NB4 (cell line): ENCODE measurements around the gene DSTYK.

ENCODE experiments used
- POLR2A ChIP-seq: IDR thresholded peaks from 2 replicates; pipeline ENCODE4 v1.6.1; 2011; ENCODE audit warnings: mild to moderate bottlenecking; ENCODE audit not compliant: insufficient read length; ENCODE audit errors: extremely low read depth
- TF ChIP-seq, protein P1 (sequence below): IDR thresholded peaks from one replicate; pipeline ENCODE4 v1.5.1; 2012; ENCODE audit warnings: low read depth, low read length
- TF ChIP-seq, protein P2 (sequence below): IDR thresholded peaks from 2 replicates; pipeline ENCODE4 v1.6.1; 2011; ENCODE audit warnings: low read depth, low read length

DNA sequence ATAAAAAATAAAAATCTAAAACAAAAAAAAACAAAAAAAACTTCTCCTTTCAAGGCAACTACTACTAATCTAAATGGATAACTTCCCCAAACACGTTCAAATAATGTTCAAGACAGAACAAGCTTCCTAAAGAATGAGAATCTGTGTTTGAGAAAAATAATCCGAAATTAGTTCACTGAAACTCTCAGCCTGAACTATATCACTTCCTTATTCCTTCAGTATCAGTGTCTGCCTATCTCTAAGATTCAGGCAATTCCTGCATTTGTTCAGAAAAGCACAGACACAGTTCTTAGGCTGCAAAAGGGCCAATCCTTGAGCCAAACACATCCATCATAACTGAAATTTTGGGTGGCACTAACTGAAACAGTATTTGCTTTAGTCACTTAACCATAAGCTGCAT, 22.4 kb downstream of the DSTYK start:
- TF ChIP-seq, protein P1, sequence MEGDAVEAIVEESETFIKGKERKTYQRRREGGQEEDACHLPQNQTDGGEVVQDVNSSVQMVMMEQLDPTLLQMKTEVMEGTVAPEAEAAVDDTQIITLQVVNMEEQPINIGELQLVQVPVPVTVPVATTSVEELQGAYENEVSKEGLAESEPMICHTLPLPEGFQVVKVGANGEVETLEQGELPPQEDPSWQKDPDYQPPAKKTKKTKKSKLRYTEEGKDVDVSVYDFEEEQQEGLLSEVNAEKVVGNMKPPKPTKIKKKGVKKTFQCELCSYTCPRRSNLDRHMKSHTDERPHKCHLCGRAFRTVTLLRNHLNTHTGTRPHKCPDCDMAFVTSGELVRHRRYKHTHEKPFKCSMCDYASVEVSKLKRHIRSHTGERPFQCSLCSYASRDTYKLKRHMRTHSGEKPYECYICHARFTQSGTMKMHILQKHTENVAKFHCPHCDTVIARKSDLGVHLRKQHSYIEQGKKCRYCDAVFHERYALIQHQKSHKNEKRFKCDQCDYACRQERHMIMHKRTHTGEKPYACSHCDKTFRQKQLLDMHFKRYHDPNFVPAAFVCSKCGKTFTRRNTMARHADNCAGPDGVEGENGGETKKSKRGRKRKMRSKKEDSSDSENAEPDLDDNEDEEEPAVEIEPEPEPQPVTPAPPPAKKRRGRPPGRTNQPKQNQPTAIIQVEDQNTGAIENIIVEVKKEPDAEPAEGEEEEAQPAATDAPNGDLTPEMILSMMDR: no peak
- no peak for TF ChIP-seq POLR2A
- TF ChIP-seq, protein P2, sequence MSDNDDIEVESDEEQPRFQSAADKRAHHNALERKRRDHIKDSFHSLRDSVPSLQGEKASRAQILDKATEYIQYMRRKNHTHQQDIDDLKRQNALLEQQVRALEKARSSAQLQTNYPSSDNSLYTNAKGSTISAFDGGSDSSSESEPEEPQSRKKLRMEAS: no peak
